ENCODE data around the gene GAREM1.

GAREM1 gene

GRCh38 chr18:32424696-32425095, 46.0 kb downstream of the GAREM1 start:
- no peak for DNase-seq (ENCODE audit: low read depth)

GRCh38 chr18:32422978-32423740, 47.5 kb downstream of the GAREM1 start:
- DNase-seq (ENCODE audit: low read depth) = no peak

GRCh38 chr18:32422201-32422600, 48.5 kb downstream of the GAREM1 start:
- DNase-seq (ENCODE audit: low read depth) = no peak

GRCh38 chr18:32420084-32420750, 50.5 kb downstream of the GAREM1 start:
- DNase-seq (ENCODE audit: low read depth) = no peak

- DNase-seq (ENCODE audit: low read depth) = no peak
These were observed 52.5 kb downstream of the GAREM1 start for GRCh38 chr18:32418148-32418547.

- DNase-seq (ENCODE audit: low read depth) = no peak
These were observed 65.1 kb downstream of the GAREM1 start for GRCh38 chr18:32405588-32405987.

- no peak for DNase-seq (ENCODE audit: low read depth)
These were observed 69.1 kb downstream of the GAREM1 start for GRCh38 chr18:32401621-32402020.

- DNase-seq (ENCODE audit: low read depth) = no peak
These were observed 77.3 kb downstream of the GAREM1 start for GRCh38 chr18:32393407-32393806.

GRCh38 chr18:32391126-32391525, 79.6 kb downstream of the GAREM1 start:
- DNase-seq (ENCODE audit: low read depth) = no peak

- DNase-seq (ENCODE audit: low read depth) = no peak
These were observed 80.8 kb downstream of the GAREM1 start for GRCh38 chr18:32389858-32390257.

GRCh38 chr18:32389191-32389590, 81.5 kb downstream of the GAREM1 start:
- no peak for DNase-seq (ENCODE audit: low read depth)

GRCh38 chr18:32386471-32386870, 84.2 kb downstream of the GAREM1 start:
- no peak for DNase-seq (ENCODE audit: low read depth)

- DNase-seq (ENCODE audit: low read depth) = no peak
These were observed 87.4 kb downstream of the GAREM1 start for GRCh38 chr18:32383050-32383819.

GRCh38 chr18:32381761-32382160, 88.9 kb downstream of the GAREM1 start:
- DNase-seq (ENCODE audit: low read depth) = no peak

GRCh38 chr18:32380559-32380958, 90.1 kb downstream of the GAREM1 start:
- no peak for DNase-seq (ENCODE audit: low read depth)

- no peak for DNase-seq (ENCODE audit: low read depth)
These were observed 90.8 kb downstream of the GAREM1 start for GRCh38 chr18:32379891-32380290.

- no peak for DNase-seq (ENCODE audit: low read depth)
These were observed 92.0 kb downstream of the GAREM1 start for GRCh38 chr18:32378705-32379104.

GRCh38 chr18:32373995-32374394, 96.7 kb downstream of the GAREM1 start:
- DNase-seq (ENCODE audit: low read depth) = no peak

GRCh38 chr18:32373505-32373904, 97.2 kb downstream of the GAREM1 start:
- DNase-seq (ENCODE audit: low read depth) = no peak

GRCh38 chr18:32372381-32373061, 98.2 kb downstream of the GAREM1 start:
- DNase-seq (ENCODE audit: low read depth) = no peak

- DNase-seq (ENCODE audit: low read depth) = no peak
These were observed 98.7 kb downstream of the GAREM1 start for GRCh38 chr18:32372047-32372380.

- no peak for DNase-seq (ENCODE audit: low read depth)
These were observed 99.3 kb downstream of the GAREM1 start for GRCh38 chr18:32371384-32371783.

Data from ELR (cell line).